ENCODE measurements around the gene SLC35A2. TPM values are rescaled to one million over a fixed set of nuclear protein-coding genes. Genes with fewer than 3 reads are reported as not detected.

SLC35A2 gene
- 10 to 100 TPM; 30.8 to 32.7 TPM for total RNA-seq

- Mint-ChIP-seq H3K4me3 (peak within 1 kb of the TSS; percentile 93), H3K4me1 (ENCODE audit: low read depth) (peaks cover 47% of the 10 kb centered on the region), H3K36me3 (ENCODE audit: insufficient read depth in 2 of 2) (peaks cover 19 to 35% of the 10 kb centered on the region in 2 donors), H3K9me3 (no peaks in the 10 kb centered on the region), H3K27me3 (ENCODE audit: low read depth) (no peaks in the 10 kb centered on the region), H3K27ac (peak within 1 kb of the TSS; percentile 88)
- ATAC-seq (replicated peaks in 1 of 2) (peak; percentile 53 to 56), DNase-seq (peak; percentile 90 to 91)
Measured at GRCh38 chrX:48911412-48912182, at the start of gene SLC35A2. Gene SLC35A2, minus strand, starts transcription at chrX:48911646. Its CDS starts 10 bp downstream, at chrX:48911636.

- ATAC-seq (replicated peaks in 1 of 2) (no peak), DNase-seq (no peak)
- Mint-ChIP-seq H3K27ac (peak overlapping the region; percentile 100), H3K9me3 (no peaks in the 10 kb centered on the region), H3K36me3 (ENCODE audit: insufficient read depth in 2 of 2) (peaks cover 5% of the 10 kb centered on the region in 2 donors), H3K4me1 (ENCODE audit: low read depth) (peaks cover 17% of the 10 kb centered on the region), H3K27me3 (ENCODE audit: low read depth) (peaks cover 13% of the 10 kb centered on the region), H3K4me3 (peak overlapping the region; percentile 25 to 48)
Measured at GRCh38 chrX:48960291-48960690, 48.8 kb upstream of the SLC35A2 start.

- Mint-ChIP-seq H3K9me3 (no peaks in the 10 kb centered on the region), H3K4me3 (peak overlapping the region; percentile 96 to 97), H3K27me3 (ENCODE audit: low read depth) (peaks cover 13% of the 10 kb centered on the region), H3K27ac (peak overlapping the region; percentile 100), H3K36me3 (ENCODE audit: insufficient read depth in 2 of 2) (peaks cover 4 to 6% of the 10 kb centered on the region in 2 donors), H3K4me1 (ENCODE audit: low read depth) (peaks cover 28% of the 10 kb centered on the region)
- DNase-seq = peak; percentile 29 to 35
- ATAC-seq (replicated peaks in 1 of 2) = no peak
Measured at GRCh38 chrX:48958635-48959094, 47.2 kb upstream of the SLC35A2 start.

- Mint-ChIP-seq H3K27ac (peak overlapping the region; percentile 100), H3K4me1 (ENCODE audit: low read depth) (peaks cover 34% of the 10 kb centered on the region), H3K9me3 (no peaks in the 10 kb centered on the region)
Measured at GRCh38 chrX:48957827-48958634, 46.6 kb upstream of the SLC35A2 start.

GRCh38 chrX:48957477-48957826 is 46.0 kb upstream of the SLC35A2 start, which contains the start of gene OTUD5:
Gene OTUD5, minus strand, starts transcription at chrX:48957607. Its CDS starts 37 bp downstream, at chrX:48957570.
- peak within 1 kb of the TSS; percentile 100 for H3K27ac Mint-ChIP-seq
- peaks cover 40% of the 10 kb centered on the region for H3K4me1 Mint-ChIP-seq (ENCODE audit: low read depth)
- H3K9me3 Mint-ChIP-seq = no peaks in the 10 kb centered on the region
- peak; percentile 53 to 55 for ATAC-seq (replicated peaks in 1 of 2)
- peaks cover 6 to 8% of the 10 kb centered on the region in 2 donors for H3K36me3 Mint-ChIP-seq (ENCODE audit: insufficient read depth in 2 of 2)
- H3K27me3 Mint-ChIP-seq (ENCODE audit: low read depth) = peaks cover 13% of the 10 kb centered on the region
- DNase-seq = peak in 1 of 2 donors; percentile 75
- H3K4me3 Mint-ChIP-seq = peak within 1 kb of the TSS; percentile 96 to 97

More at GRCh38 chrX:48957827-48958634, 46.6 kb upstream of the SLC35A2 start:
- Mint-ChIP-seq H3K27me3 (ENCODE audit: low read depth) (peaks cover 13% of the 10 kb centered on the region), H3K36me3 (ENCODE audit: insufficient read depth in 2 of 2) (peaks cover 4 to 8% of the 10 kb centered on the region in 2 donors), H3K4me3 (peak overlapping the region; percentile 96 to 97)
- ATAC-seq (replicated peaks in 1 of 2) (peak; percentile 85 to 87), DNase-seq (peak; percentile 93 to 94)

- Mint-ChIP-seq H3K27ac (peak overlapping the region; percentile 95), H3K9me3 (no peaks in the 10 kb centered on the region), H3K4me1 (ENCODE audit: low read depth) (peaks cover 46% of the 10 kb centered on the region), H3K27me3 (ENCODE audit: low read depth) (peaks cover 13% of the 10 kb centered on the region), H3K4me3 (peak overlapping the region; percentile 82 to 87), H3K36me3 (ENCODE audit: insufficient read depth in 2 of 2) (peaks cover 7 to 8% of the 10 kb centered on the region in 2 donors)
- DNase-seq = peak; percentile 68 to 72
- peak; percentile 7 to 18 for ATAC-seq (replicated peaks in 1 of 2)
Measured at GRCh38 chrX:48956728-48957414, 45.4 kb upstream of the SLC35A2 start.

- Mint-ChIP-seq H3K4me1 (ENCODE audit: low read depth) (peaks cover 65% of the 10 kb centered on the region), H3K27ac (no peak overlapping the region), H3K36me3 (ENCODE audit: insufficient read depth in 2 of 2) (peaks cover 3 to 17% of the 10 kb centered on the region in 2 donors), H3K27me3 (ENCODE audit: low read depth) (no peaks in the 10 kb centered on the region), H3K4me3 (no peak overlapping the region), H3K9me3 (peaks cover 0 to 2% of the 10 kb centered on the region in 2 donors)
- no peak for ATAC-seq (replicated peaks in 1 of 2)
- DNase-seq = no peak
Measured at GRCh38 chrX:48948589-48948988, 37.1 kb upstream of the SLC35A2 start.

GRCh38 chrX:48945517-48946348 is 34.3 kb upstream of the SLC35A2 start:
- H3K36me3 Mint-ChIP-seq (ENCODE audit: insufficient read depth in 2 of 2) = peaks cover 15 to 23% of the 10 kb centered on the region in 2 donors
- DNase-seq (peak in 1 of 2 donors; percentile 68), ATAC-seq (replicated peaks in 1 of 2) (peak; percentile 36 to 45)
- H3K27ac Mint-ChIP-seq = peak overlapping the region; percentile 89
- H3K27me3 Mint-ChIP-seq (ENCODE audit: low read depth) = no peaks in the 10 kb centered on the region
- H3K4me1 Mint-ChIP-seq (ENCODE audit: low read depth) = peaks cover 71% of the 10 kb centered on the region
- peaks cover 0 to 4% of the 10 kb centered on the region in 2 donors for H3K9me3 Mint-ChIP-seq
- peak overlapping the region; percentile 60 to 72 for H3K4me3 Mint-ChIP-seq

GRCh38 chrX:48942895-48943294 is 31.4 kb upstream of the SLC35A2 start:
- ATAC-seq (replicated peaks in 1 of 2) (no peak), DNase-seq (peak in 1 of 2 donors; percentile 31)
- peaks cover 94% of the 10 kb centered on the region for H3K4me1 Mint-ChIP-seq (ENCODE audit: low read depth)
- H3K27me3 Mint-ChIP-seq (ENCODE audit: low read depth) = no peaks in the 10 kb centered on the region
- H3K4me3 Mint-ChIP-seq = peak overlapping the region; percentile 71 to 86
- peak overlapping the region; percentile 98 for H3K27ac Mint-ChIP-seq
- peaks cover 21 to 26% of the 10 kb centered on the region in 2 donors for H3K36me3 Mint-ChIP-seq (ENCODE audit: insufficient read depth in 2 of 2)
- peaks cover 0 to 2% of the 10 kb centered on the region in 2 donors for H3K9me3 Mint-ChIP-seq

GRCh38 chrX:48940404-48940955 is 29.0 kb upstream of the SLC35A2 start:
- ATAC-seq (replicated peaks in 1 of 2) = no peak
- peaks cover 98% of the 10 kb centered on the region for H3K4me1 Mint-ChIP-seq (ENCODE audit: low read depth)
- H3K4me3 Mint-ChIP-seq = peak overlapping the region; percentile 77 to 86
- H3K9me3 Mint-ChIP-seq = peaks cover 0 to 2% of the 10 kb centered on the region in 2 donors
- DNase-seq = peak; percentile 48 to 53
- peaks cover 28 to 32% of the 10 kb centered on the region in 2 donors for H3K36me3 Mint-ChIP-seq (ENCODE audit: insufficient read depth in 2 of 2)
- no peaks in the 10 kb centered on the region for H3K27me3 Mint-ChIP-seq (ENCODE audit: low read depth)
- H3K27ac Mint-ChIP-seq = peak overlapping the region; percentile 94

GRCh38 chrX:48939524-48940228 is 28.2 kb upstream of the SLC35A2 start:
- Mint-ChIP-seq H3K27ac (peak overlapping the region; percentile 94), H3K36me3 (ENCODE audit: insufficient read depth in 2 of 2) (peaks cover 36 to 38% of the 10 kb centered on the region in 2 donors), H3K27me3 (ENCODE audit: low read depth) (no peaks in the 10 kb centered on the region), H3K4me1 (ENCODE audit: low read depth) (peaks cover 100% of the 10 kb centered on the region), H3K4me3 (peak overlapping the region; percentile 77 to 86), H3K9me3 (peaks cover 2 to 3% of the 10 kb centered on the region in 2 donors)
- ATAC-seq (replicated peaks in 1 of 2) (no peak), DNase-seq (no peak)

Data from activated T-cell treated with anti-CD3 and anti-CD28 coated beads, Interleukin-2, amount 50 U/mL, for 72 hours (primary cell).